ENCODE measurements around the gene TIMM23.
"Not testable (repeated sequence)": the region's sequence is repeated elsewhere in the genome, so short reads cannot be mapped to it uniquely, and the experiment has no call there.

TIMM23 gene

GRCh38 chr10:45997557-45997956, 25.3 kb downstream of the TIMM23 start:
- DNase-seq (ENCODE audit: low read depth in 3 of 3) = no peak

GRCh38 chr10:45997994-45998763, 25.9 kb downstream of the TIMM23 start:
- no peak for DNase-seq (ENCODE audit: low read depth in 3 of 3)

GRCh38 chr10:45999955-46000354, 27.7 kb downstream of the TIMM23 start:
- DNase-seq (ENCODE audit: low read depth in 3 of 3) = not testable (repeated sequence)

GRCh38 chr10:46000538-46000937, 28.2 kb downstream of the TIMM23 start:
- DNase-seq (ENCODE audit: low read depth in 3 of 3) = no peak

- DNase-seq (ENCODE audit: low read depth in 3 of 3) = no peak
These were observed 29.0 kb downstream of the TIMM23 start for GRCh38 chr10:46001187-46001756.

- not testable (repeated sequence) for DNase-seq (ENCODE audit: low read depth in 3 of 3)
These were observed 29.9 kb downstream of the TIMM23 start for GRCh38 chr10:46002189-46002687.

- DNase-seq (ENCODE audit: low read depth in 3 of 3) = no peak
These were observed 30.8 kb downstream of the TIMM23 start for GRCh38 chr10:46002916-46003693.

GRCh38 chr10:46004963-46005362, 32.7 kb downstream of the TIMM23 start:
- DNase-seq (ENCODE audit: low read depth in 3 of 3) = no peak

- no peak for DNase-seq (ENCODE audit: low read depth in 3 of 3)
These were observed 33.1 kb downstream of the TIMM23 start for GRCh38 chr10:46005383-46005782.

GRCh38 chr10:46006219-46006618, 33.9 kb downstream of the TIMM23 start:
- no peak for DNase-seq (ENCODE audit: low read depth in 3 of 3)

- DNase-seq (ENCODE audit: low read depth in 3 of 3) = no peak
These were observed 40.5 kb downstream of the TIMM23 start for GRCh38 chr10:46012746-46013145.

GRCh38 chr10:46014206-46014605, 41.9 kb downstream of the TIMM23 start:
- no peak for DNase-seq (ENCODE audit: low read depth in 3 of 3)

GRCh38 chr10:46014683-46015405, 42.6 kb downstream of the TIMM23 start:
- no peak for DNase-seq (ENCODE audit: low read depth in 3 of 3)

- no peak for DNase-seq (ENCODE audit: low read depth in 3 of 3)
These were observed 43.9 kb downstream of the TIMM23 start for GRCh38 chr10:46016190-46016589.

- no peak for DNase-seq (ENCODE audit: low read depth in 3 of 3)
These were observed 44.5 kb downstream of the TIMM23 start for GRCh38 chr10:46016811-46017210.

- DNase-seq (ENCODE audit: low read depth in 3 of 3) = no peak
These were observed 45.4 kb downstream of the TIMM23 start for GRCh38 chr10:46017733-46018132.

GRCh38 chr10:46018453-46019176, 46.3 kb downstream of the TIMM23 start:
- DNase-seq (ENCODE audit: low read depth in 3 of 3) = no peak

- DNase-seq (ENCODE audit: low read depth in 3 of 3) = no peak
These were observed 46.9 kb downstream of the TIMM23 start for GRCh38 chr10:46019177-46019528.

- DNase-seq (ENCODE audit: low read depth in 3 of 3) = no peak
These were observed 47.5 kb downstream of the TIMM23 start for GRCh38 chr10:46019569-46020343.

- no peak for DNase-seq (ENCODE audit: low read depth in 3 of 3)
These were observed 48.0 kb downstream of the TIMM23 start for GRCh38 chr10:46020344-46020657.

Data from stimulated activated CD4-positive, alpha-beta T cell treated with anti-CD3 and anti-CD28 coated beads, TNF-alpha, amount 100 ng/mL, for 48 hours (primary cell).